CD4-positive, alpha-beta T cell treated with Interleukin-10 for 1 hour (primary cell): ENCODE data around the gene FRYL.
A peak's percentile ranks its signal among the peaks of the same experiment; 100 is the strongest.
"Not testable (repeated sequence)": the region's sequence is repeated elsewhere in the genome, so short reads cannot be mapped to it uniquely, and the experiment has no call there.

Source experiments
- DNase-seq: peaks from one replicate; pipeline ENCODE4 v3.0.0-alpha.2; 2020

FRYL gene

GRCh38 chr4:48693856-48694574 lies 86.1 kb downstream of the FRYL start:
- no peak for DNase-seq

GRCh38 chr4:48692897-48693296 lies 87.2 kb downstream of the FRYL start:
- DNase-seq = no peak

- no peak for DNase-seq
These were observed 88.0 kb downstream of the FRYL start for GRCh38 chr4:48692044-48692443.

- DNase-seq = no peak
These were observed 91.1 kb downstream of the FRYL start for GRCh38 chr4:48688953-48689352.

GRCh38 chr4:48687313-48688051 lies 92.6 kb downstream of the FRYL start:
- no peak for DNase-seq

GRCh38 chr4:48686369-48686768 lies 93.7 kb downstream of the FRYL start:
- no peak for DNase-seq

GRCh38 chr4:48683784-48684666 lies 96.1 kb downstream of the FRYL start:
- DNase-seq = no peak

GRCh38 chr4:48682870-48683269 lies 97.2 kb downstream of the FRYL start:
- DNase-seq = not testable (repeated sequence)

- peak; percentile 52 for DNase-seq
These were observed 98.2 kb downstream of the FRYL start for GRCh38 chr4:48681856-48682255.

GRCh38 chr4:48680848-48681568 lies 99.1 kb downstream of the FRYL start:
- DNase-seq = no peak

GRCh38 chr4:48673537-48673936 lies 106.5 kb downstream of the FRYL start:
- DNase-seq = no peak

- DNase-seq = no peak
These were observed 109.5 kb downstream of the FRYL start for GRCh38 chr4:48670587-48670986.

GRCh38 chr4:48669086-48669485 lies 111.0 kb downstream of the FRYL start:
- DNase-seq = no peak

- no peak for DNase-seq
These were observed 111.6 kb downstream of the FRYL start for GRCh38 chr4:48668254-48669017.

GRCh38 chr4:48667148-48667547 lies 112.9 kb downstream of the FRYL start:
- DNase-seq = no peak

- DNase-seq = peak; percentile 10
These were observed 114.4 kb downstream of the FRYL start for GRCh38 chr4:48665555-48666186.

GRCh38 chr4:48664938-48665337 lies 115.1 kb downstream of the FRYL start:
- no peak for DNase-seq

GRCh38 chr4:48661391-48661790 lies 118.7 kb downstream of the FRYL start:
- no peak for DNase-seq

GRCh38 chr4:48660347-48660746 lies 119.7 kb downstream of the FRYL start:
- no peak for DNase-seq

- no peak for DNase-seq
These were observed 125.9 kb downstream of the FRYL start for GRCh38 chr4:48654015-48654664.
